MM.1S (cell line): Measurements from ENCODE around the gene ZBTB47.

Experiments used
- CTCF ChIP-seq: fragments of 300-600 bp; sonication (generic); IDR thresholded peaks from 2 replicates; pipeline ENCODE4 v1.5.1; 2016; ENCODE audit warnings: antibody characterized with exemption, low read length, mixed read lengths
- EZH2 ChIP-seq: fragments of 300-600 bp; sonication (generic); optimal IDR thresholded peaks from 2 replicates; pipeline ENCODE3; 2017; ENCODE audit warnings: low read depth, mild to moderate bottlenecking, antibody characterized with exemption, low read length, mixed read lengths
- EZH2phosphoT487 ChIP-seq: fragments of 300-600 bp; sonication (generic); IDR thresholded peaks from 2 replicates; pipeline ENCODE4 v1.6.1; 2018; ENCODE audit warnings: antibody characterized with exemption, low read length

- TF ChIP-seq EZH2phosphoT487 (no peak), CTCF (no peak), EZH2 (no peak)
These were observed 47.1 kb downstream of the ZBTB47 start for GRCh38 chr3:42700366-42701288.
